H7 (cell line): ENCODE results near the gene RIN3. TPM values are rescaled to one million over a fixed set of nuclear protein-coding genes. Genes with fewer than 3 reads are reported as not detected.

ENCODE experiments used
- DNase-seq: peaks from one replicate; pipeline ENCODE4 v3.0.0; 2012
- H3K27me3 ChIP-seq: 2 replicates; pipeline ENCODE4 v1.6.0; 2011; ENCODE audit warnings: mild to moderate bottlenecking, low read length; ENCODE audit not compliant: control insufficient read depth, insufficient read depth
- H3K36me3 ChIP-seq: replicated peaks from 2 replicates; pipeline ENCODE4 v1.5.1; 2011; ENCODE audit warnings: low read length; ENCODE audit not compliant: control insufficient read depth, insufficient read depth
- H3K4me3 ChIP-seq: 2 replicates; pipeline ENCODE4 v1.5.1; 2011; ENCODE audit warnings: low read depth, mild to moderate bottlenecking, control low read depth, low read length, moderate library complexity; ENCODE audit not compliant: insufficient read depth
- total RNA-seq: library from RNA; depleted of rRNA; stranded (reverse); fragments of >200 nt; shearing (Covaris generic); gene quantifications from 2 replicates; pipeline ENCODE4 v1.2.3, GENCODE V29; 2014

RIN3 gene
- total RNA-seq, 1 experiment from 2014 or later, result 0.76 TPM

GRCh38 chr14:92719890-92720323, 206.3 kb downstream of the RIN3 start:
- DNase-seq, result no peak
- Histone ChIP-seq H3K36me3 (no peaks in the 10 kb centered on the region), H3K27me3 (no peaks in the 10 kb centered on the region), H3K4me3 (no peak overlapping the region)

- Histone ChIP-seq H3K4me3 (no peak overlapping the region), H3K36me3 (no peaks in the 10 kb centered on the region; the same call in 1 of the 2 replicates), H3K27me3 (no peaks in the 10 kb centered on the region)
- DNase-seq, result no peak
Observed at GRCh38 chr14:92724516-92725340, 211.1 kb downstream of the RIN3 start.

GRCh38 chr14:92726135-92726932, 212.8 kb downstream of the RIN3 start:
- Histone ChIP-seq H3K36me3 (no peaks in the 10 kb centered on the region; the same call in 1 of the 2 replicates), H3K27me3 (no peaks in the 10 kb centered on the region), H3K4me3 (no peak overlapping the region)
- DNase-seq, result no peak

GRCh38 chr14:92726933-92727262, 213.3 kb downstream of the RIN3 start:
- H3K27me3 ChIP-seq, result no peaks in the 10 kb centered on the region
- H3K36me3 ChIP-seq, result peaks cover 2% of the 10 kb centered on the region
- DNase-seq, result no peak
- no peak overlapping the region for H3K4me3 ChIP-seq

- Histone ChIP-seq H3K36me3 (peaks cover 6% of the 10 kb centered on the region), H3K27me3 (no peaks in the 10 kb centered on the region)
- DNase-seq, result no peak
Observed at GRCh38 chr14:92728759-92729364, 215.3 kb downstream of the RIN3 start.

GRCh38 chr14:92729634-92730358, 216.2 kb downstream of the RIN3 start:
- peaks cover 6% of the 10 kb centered on the region for H3K36me3 ChIP-seq
- no peak for DNase-seq
- H3K27me3 ChIP-seq, result no peaks in the 10 kb centered on the region
- H3K4me3 ChIP-seq, result no peak overlapping the region

More at GRCh38 chr14:92728759-92729364, 215.3 kb downstream of the RIN3 start:
- H3K4me3 ChIP-seq, result no peak overlapping the region

GRCh38 chr14:92731622-92732115, 218.1 kb downstream of the RIN3 start:
- H3K27me3 ChIP-seq, result no peaks in the 10 kb centered on the region
- peaks cover 6% of the 10 kb centered on the region for H3K36me3 ChIP-seq
- no peak for DNase-seq
- no peak overlapping the region for H3K4me3 ChIP-seq

- no peak for DNase-seq
- H3K4me3 ChIP-seq, result no peak overlapping the region
- no peaks in the 10 kb centered on the region for H3K27me3 ChIP-seq
Observed at GRCh38 chr14:92733007-92733406, 219.4 kb downstream of the RIN3 start.

GRCh38 chr14:92734618-92735017, 221.0 kb downstream of the RIN3 start:
- H3K36me3 ChIP-seq, result peaks cover 6% of the 10 kb centered on the region
- H3K27me3 ChIP-seq, result no peaks in the 10 kb centered on the region
- no peak overlapping the region for H3K4me3 ChIP-seq
- DNase-seq, result no peak

More at GRCh38 chr14:92733007-92733406, 219.4 kb downstream of the RIN3 start:
- H3K36me3 ChIP-seq, result peaks cover 6% of the 10 kb centered on the region

GRCh38 chr14:92735344-92735743, 221.8 kb downstream of the RIN3 start:
- H3K36me3 ChIP-seq, result peaks cover 6% of the 10 kb centered on the region
- DNase-seq, result no peak
- no peak overlapping the region for H3K4me3 ChIP-seq
- no peaks in the 10 kb centered on the region for H3K27me3 ChIP-seq

- H3K27me3 ChIP-seq, result no peaks in the 10 kb centered on the region
- no peak for DNase-seq
- no peak overlapping the region for H3K4me3 ChIP-seq
- H3K36me3 ChIP-seq, result peaks cover under 1% of the 10 kb centered on the region
Observed at GRCh38 chr14:92737206-92737605, 223.6 kb downstream of the RIN3 start.

GRCh38 chr14:92737619-92738188, 224.1 kb downstream of the RIN3 start:
- DNase-seq, result no peak
- H3K36me3 ChIP-seq, result no peaks in the 10 kb centered on the region; the same call in none of the 2 replicates
- H3K27me3 ChIP-seq, result no peaks in the 10 kb centered on the region
- H3K4me3 ChIP-seq, result no peak overlapping the region
